HG03064 (cell line): ENCODE measurements around the gene CYTH3.
A peak's percentile ranks its signal among the peaks of the same experiment; 100 is the strongest.
"Not testable (repeated sequence)": the region's sequence is repeated elsewhere in the genome, so short reads cannot be mapped to it uniquely, and the experiment has no call there.

Experiments
- ATAC-seq: cut with Tn5 transposase; IDR thresholded peaks from one replicate; pipeline ENCODE4 v1.9.1; 2021; ENCODE audit warnings: low read depth; ENCODE audit not compliant: unreplicated experiment

Gene CYTH3

GRCh38 chr7:6272481-6273323 is at the start of gene CYTH3:
Gene CYTH3, minus strand, starts transcription at chr7:6272624. Its CDS starts 117 bp downstream, at chr7:6272507.
- ATAC-seq, result peak; percentile 82

- no peak for ATAC-seq
Measured at GRCh38 chr7:6320791-6321190, 48.4 kb upstream of the CYTH3 start.

- ATAC-seq, result no peak
Measured at GRCh38 chr7:6317797-6318438, 45.5 kb upstream of the CYTH3 start.

- ATAC-seq, result no peak
Measured at GRCh38 chr7:6316226-6316625, 43.8 kb upstream of the CYTH3 start.

- no peak for ATAC-seq
Measured at GRCh38 chr7:6315746-6316145, 43.3 kb upstream of the CYTH3 start.

- ATAC-seq, result no peak
Measured at GRCh38 chr7:6310271-6310993, 38.0 kb upstream of the CYTH3 start.

- no peak for ATAC-seq
Measured at GRCh38 chr7:6307762-6308161, 35.3 kb upstream of the CYTH3 start.

GRCh38 chr7:6306471-6306870 is 34.0 kb upstream of the CYTH3 start:
- no peak for ATAC-seq

GRCh38 chr7:6305330-6305729 is 32.9 kb upstream of the CYTH3 start:
- ATAC-seq, result no peak

- not testable (repeated sequence) for ATAC-seq
Measured at GRCh38 chr7:6301446-6301845, 29.0 kb upstream of the CYTH3 start.

GRCh38 chr7:6299774-6300173 is 27.4 kb upstream of the CYTH3 start:
- ATAC-seq, result no peak

GRCh38 chr7:6294839-6295238 is 22.4 kb upstream of the CYTH3 start:
- no peak for ATAC-seq

GRCh38 chr7:6293202-6293601 is 20.8 kb upstream of the CYTH3 start:
- no peak for ATAC-seq

- ATAC-seq, result not testable (repeated sequence)
Measured at GRCh38 chr7:6291941-6292340, 19.5 kb upstream of the CYTH3 start.

GRCh38 chr7:6291531-6291930 is 19.1 kb upstream of the CYTH3 start:
- ATAC-seq, result no peak

GRCh38 chr7:6290319-6290741 is 17.9 kb upstream of the CYTH3 start:
- no peak for ATAC-seq

GRCh38 chr7:6288270-6288860 is 15.9 kb upstream of the CYTH3 start:
- ATAC-seq, result no peak

GRCh38 chr7:6286486-6286885 is 14.1 kb upstream of the CYTH3 start:
- no peak for ATAC-seq

GRCh38 chr7:6284461-6285360 is 12.3 kb upstream of the CYTH3 start:
- no peak for ATAC-seq

GRCh38 chr7:6284055-6284400 is 11.6 kb upstream of the CYTH3 start:
- ATAC-seq, result no peak
